ENCODE results near the gene HYOU1.

DNA sequence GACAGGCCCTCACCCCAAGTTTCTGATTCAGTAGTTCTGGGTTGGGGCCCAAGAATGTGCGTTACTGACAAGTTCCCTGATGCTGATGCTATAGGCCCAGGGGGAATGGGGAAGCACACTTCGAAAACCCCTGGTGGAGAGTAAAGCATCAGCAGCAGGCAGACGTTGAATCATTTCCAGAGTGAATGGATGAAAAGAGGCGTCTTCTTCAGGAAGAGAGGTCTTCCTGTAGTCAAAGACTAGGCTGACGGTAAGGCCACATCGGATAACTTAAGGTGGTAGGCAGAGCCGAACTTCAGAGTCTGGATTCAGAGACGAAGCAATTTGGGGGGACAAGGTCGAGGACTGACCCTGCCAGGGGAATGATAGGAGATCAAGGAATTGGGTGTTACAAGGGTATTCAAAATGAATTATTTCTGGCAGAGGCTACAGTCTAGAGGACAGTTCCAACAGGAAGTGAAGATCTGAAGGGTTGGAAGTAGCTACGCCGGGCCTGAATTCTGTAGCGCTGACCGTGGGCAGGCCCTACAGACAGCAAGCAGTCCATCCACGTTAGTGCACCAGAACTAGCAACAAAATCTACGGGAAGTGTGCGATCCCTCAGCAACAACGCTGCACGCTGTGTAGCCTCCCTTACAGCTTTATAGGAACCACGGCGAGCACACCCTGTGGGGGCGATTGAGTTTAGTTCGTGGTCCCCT, 59.9 kb downstream of the HYOU1 start:
- no peak for TF ChIP-seq CTCF (IDR thresholded peaks at IDR 0.05)
- TF ChIP-seq ZFX (IDR thresholded peaks at IDR 0.05; ENCODE audit: borderline replicate concordance): no peak

Data from 22Rv1 (cell line).